Measurements from ENCODE around the gene MDK.

The MDK gene

GRCh38 chr11:46348566-46349401 is 32.7 kb upstream of the MDK start:
- TF ChIP-seq CTCF (IDR thresholded peaks at IDR 0.05; ENCODE audit: low read depth, low read length), result no peak
- DNase-seq (ENCODE audit: extremely low read depth, low read depth), result no peak

- DNase-seq (ENCODE audit: extremely low read depth, low read depth), result no peak
- TF ChIP-seq CTCF (IDR thresholded peaks at IDR 0.05; ENCODE audit: low read depth, low read length), result no peak
These were observed 30.8 kb upstream of the MDK start for GRCh38 chr11:46350695-46351094.

- no peak for DNase-seq (ENCODE audit: extremely low read depth, low read depth)
- TF ChIP-seq CTCF (IDR thresholded peaks at IDR 0.05; ENCODE audit: low read depth, low read length), result no peak
These were observed 30.3 kb upstream of the MDK start for GRCh38 chr11:46351148-46351547.

GRCh38 chr11:46351606-46352005 is 29.9 kb upstream of the MDK start:
- DNase-seq (ENCODE audit: extremely low read depth, low read depth), result no peak
- TF ChIP-seq CTCF (IDR thresholded peaks at IDR 0.05; ENCODE audit: low read depth, low read length), result no peak

GRCh38 chr11:46352063-46352841 is 29.2 kb upstream of the MDK start:
- TF ChIP-seq CTCF (IDR thresholded peaks at IDR 0.05; ENCODE audit: low read depth, low read length), result peak; percentile 68
- DNase-seq (ENCODE audit: extremely low read depth, low read depth), result no peak

- no peak for DNase-seq (ENCODE audit: extremely low read depth, low read depth)
- no peak for TF ChIP-seq CTCF (IDR thresholded peaks at IDR 0.05; ENCODE audit: low read depth, low read length)
These were observed 27.8 kb upstream of the MDK start for GRCh38 chr11:46353698-46354097.

- DNase-seq (ENCODE audit: extremely low read depth, low read depth), result no peak
- TF ChIP-seq CTCF (IDR thresholded peaks at IDR 0.05; ENCODE audit: low read depth, low read length), result no peak
These were observed 24.5 kb upstream of the MDK start for GRCh38 chr11:46356924-46357482.

All from AG09319 (cell line).